ENCODE measurements around the gene C2orf49. TPM values are rescaled to one million over a fixed set of nuclear protein-coding genes. Genes with fewer than 3 reads are reported as not detected.

The C2orf49 gene
- total and polyA plus RNA-seq, 10 of the 15 experiments (the other 5 are each of a cell fraction or from before 2014, with no cell fraction given): 7.2 to 24.2 (median 15.5) TPM

DNA sequence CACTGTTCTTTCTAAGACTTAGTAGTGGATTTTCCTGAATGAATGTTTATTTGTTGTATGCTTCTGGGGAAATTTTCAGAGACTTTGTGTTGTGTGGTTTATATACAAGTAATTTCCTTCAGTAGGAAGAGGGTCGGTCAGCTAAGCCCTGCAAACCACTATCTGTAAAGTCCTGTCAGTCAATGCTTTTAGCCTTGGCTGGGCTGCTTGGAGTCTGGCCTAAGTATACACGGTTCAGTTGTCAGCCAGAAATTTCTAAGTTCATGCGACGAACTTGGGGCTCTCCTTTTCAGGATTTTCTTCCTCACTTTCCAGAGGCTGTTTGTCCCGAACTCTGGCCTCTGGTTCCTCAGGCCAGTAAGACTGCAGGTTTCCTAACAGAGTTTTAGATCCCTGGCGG lies 21.3 kb downstream of the C2orf49 start:
- Histone ChIP-seq H3K9ac (ENCODE audit: control insufficient read depth, insufficient read depth, low read length) (no peak overlapping the region), H3K4me1 (ENCODE audit: control insufficient read depth, insufficient read depth, low read length) (no peaks in the 10 kb centered on the region), H3K4me3 (no peak overlapping the region), H4K20me1 (ENCODE audit: control insufficient read depth, insufficient read depth) (no peaks in the 10 kb centered on the region), H3K79me2 (ENCODE audit: control insufficient read depth, insufficient read depth, low read length) (no peaks in the 10 kb centered on the region), H2AFZ (ENCODE audit: control insufficient read depth, low read depth, low read length) (no peak overlapping the region), H3K9me3 (replicated peaks; ENCODE audit: control insufficient read depth, insufficient read depth, low read length) (peaks cover 2% of the 10 kb centered on the region; the same call in 1 of the 3 replicates), H3K27ac (ENCODE audit: control insufficient read depth, insufficient read depth) (no peak overlapping the region), H3K27me3 (replicated peaks in 1 of 2; ENCODE audit: control insufficient read depth in 2 of 2, insufficient read depth in 2 of 2, low read length in 1 of 2) (no peaks in the 10 kb centered on the region), H3K4me2 (ENCODE audit: control insufficient read depth, insufficient read depth) (no peak overlapping the region), H3K36me3 (ENCODE audit: control insufficient read depth in 2 of 2, insufficient read depth in 2 of 2, low read length in 1 of 2) (peaks cover 0 to 9% of the 10 kb centered on the region in 2 experiments)
- BruUV-seq (replicated peaks): no TSS peak
- ChIA-PET RAD21 (ENCODE audit: unreplicated experiment) (no interaction called here), SMC1A (ENCODE audit: uncharacterized antibody, unreplicated experiment) (interaction anchor here (1.2 to 1.4 kb wide), 2 partner anchors 11 to 13 kb away, joined by 3 to 4 read pairs; no protein-coding TSS in a partner anchor), CTCF (interaction anchor here (1.5 to 1.7 kb wide), 2 partner anchors 9 to 10 kb away, joined by 4 to 5 read pairs; no protein-coding TSS in a partner anchor), POLR2A (no interaction called here)
- TF ChIP-seq DPF2 (IDR thresholded peaks at IDR 0.05): no peak
- TF ChIP-seq, protein P1, sequence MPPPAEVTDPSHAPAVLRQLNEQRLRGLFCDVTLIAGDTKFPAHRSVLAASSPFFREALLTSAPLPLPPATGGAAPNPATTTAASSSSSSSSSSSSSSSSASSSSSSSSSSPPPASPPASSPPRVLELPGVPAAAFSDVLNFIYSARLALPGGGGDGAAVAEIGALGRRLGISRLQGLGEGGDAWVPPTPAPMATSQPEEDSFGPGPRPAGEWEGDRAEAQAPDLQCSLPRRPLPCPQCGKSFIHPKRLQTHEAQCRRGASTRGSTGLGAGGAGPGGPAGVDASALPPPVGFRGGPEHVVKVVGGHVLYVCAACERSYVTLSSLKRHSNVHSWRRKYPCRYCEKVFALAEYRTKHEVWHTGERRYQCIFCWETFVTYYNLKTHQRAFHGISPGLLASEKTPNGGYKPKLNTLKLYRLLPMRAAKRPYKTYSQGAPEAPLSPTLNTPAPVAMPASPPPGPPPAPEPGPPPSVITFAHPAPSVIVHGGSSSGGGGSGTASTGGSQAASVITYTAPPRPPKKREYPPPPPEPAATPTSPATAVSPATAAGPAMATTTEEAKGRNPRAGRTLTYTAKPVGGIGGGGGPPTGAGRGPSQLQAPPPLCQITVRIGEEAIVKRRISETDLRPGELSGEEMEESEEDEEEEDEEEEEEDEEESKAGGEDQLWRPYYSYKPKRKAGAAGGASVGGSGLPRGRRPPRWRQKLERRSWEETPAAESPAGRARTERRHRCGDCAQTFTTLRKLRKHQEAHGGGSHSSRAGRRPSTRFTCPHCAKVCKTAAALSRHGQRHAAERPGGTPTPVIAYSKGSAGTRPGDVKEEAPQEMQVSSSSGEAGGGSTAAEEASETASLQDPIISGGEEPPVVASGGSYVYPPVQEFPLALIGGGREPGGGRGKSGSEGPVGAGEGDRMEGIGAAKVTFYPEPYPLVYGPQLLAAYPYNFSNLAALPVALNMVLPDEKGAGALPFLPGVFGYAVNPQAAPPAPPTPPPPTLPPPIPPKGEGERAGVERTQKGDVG (CRISPR knock-in tag; IDR thresholded peaks at IDR 0.05): no peak
- no peak for TF ChIP-seq BRCA1 (IDR thresholded peaks at IDR 0.05; ENCODE audit: low read depth, low read length)
- no peak for TF ChIP-seq JUND (IDR thresholded peaks at IDR 0.05; ENCODE audit: low read depth, low read length)
- TF ChIP-seq LARP7 (IDR thresholded peaks at IDR 0.05): no peak
- TF ChIP-seq FOXM1 (IDR thresholded peaks at IDR 0.05; ENCODE audit: low read depth, low read length): no peak
- in situ Hi-C loops (cut with MboI) (no loop called here), intact Hi-C loops (cut with micrococcal nuclease; ENCODE audit: unreplicated experiment) (no loop called here)
- FAIRE-seq (no peak), DNase-seq (ENCODE audit: low read depth, low spot score) (no peak), ATAC-seq (no peak)
- WGBS (ENCODE audit: insufficient coverage, insufficient replicate concordance, low lambda C conversion rate, missing lambda C conversion rate): 97% methylated on average over 6 of the region's 6 CpGs

All from GM12878 (cell line).